Measurements from ENCODE around the gene MYH7. TPM values are rescaled to one million over a fixed set of nuclear protein-coding genes. Genes with fewer than 3 reads are reported as not detected.

Gene MYH7
- polyA plus RNA-seq (0.08 and 0.12 TPM in 2 replicates), polyA minus RNA-seq (0.49 and 0.69 TPM in 2 replicates)

DNA sequence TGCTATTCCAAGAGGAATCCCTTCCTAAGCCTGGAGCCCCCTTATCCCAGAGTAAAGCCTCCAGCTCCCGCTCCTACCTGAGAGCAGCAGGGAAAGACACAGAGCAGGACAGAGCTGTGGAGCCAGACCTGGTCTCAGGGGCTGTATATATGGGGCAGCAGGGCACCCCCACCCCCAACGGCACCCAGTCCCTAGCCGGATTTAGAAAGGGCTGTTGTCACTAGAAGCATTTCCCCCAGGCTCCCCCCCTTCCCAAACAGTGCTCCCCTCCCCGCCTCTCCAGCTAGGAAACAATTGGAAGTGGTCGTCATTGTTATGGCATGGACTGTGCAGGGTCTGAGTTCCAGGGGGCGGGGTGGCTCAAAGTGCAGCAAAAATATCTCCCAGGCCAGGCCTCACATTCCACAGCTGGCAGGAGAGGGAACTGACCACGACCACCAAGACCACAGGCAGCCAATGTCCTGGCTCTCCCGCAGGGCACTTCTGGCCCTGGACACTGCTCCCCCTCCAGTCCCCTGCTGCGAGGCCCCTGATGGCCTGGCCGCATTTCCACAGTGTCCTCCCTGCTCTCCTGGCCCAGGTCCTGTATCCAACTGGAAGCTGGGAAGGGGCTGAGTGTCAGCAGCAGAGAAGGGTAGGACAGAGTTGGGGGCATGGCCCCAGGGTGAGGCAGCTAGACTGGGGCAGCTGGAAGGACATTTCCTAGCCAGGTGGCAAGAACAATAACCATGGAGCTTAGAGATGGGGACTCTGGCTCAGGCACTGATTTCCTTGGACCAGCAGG is at the start of gene MYH7:
Gene MYH7 (minus strand): TSS at position 118 of the 784 bp plus-strand sequence. CDS start 1,928 bp downstream, outside the sequence.
- no peaks in the 10 kb centered on the region for H3K79me2 ChIP-seq (replicated peaks; ENCODE audit: insufficient read depth, low read length)
- peak within 1 kb of the TSS; percentile 40 for H3K4me2 ChIP-seq (ENCODE audit: low read length)
- H2AFZ ChIP-seq (ENCODE audit: low read depth, low read length): no peak within 1 kb of the TSS
- H4K20me1 ChIP-seq (ENCODE audit: insufficient read depth): no peaks in the 10 kb centered on the region
- TF ChIP-seq, protein P1, sequence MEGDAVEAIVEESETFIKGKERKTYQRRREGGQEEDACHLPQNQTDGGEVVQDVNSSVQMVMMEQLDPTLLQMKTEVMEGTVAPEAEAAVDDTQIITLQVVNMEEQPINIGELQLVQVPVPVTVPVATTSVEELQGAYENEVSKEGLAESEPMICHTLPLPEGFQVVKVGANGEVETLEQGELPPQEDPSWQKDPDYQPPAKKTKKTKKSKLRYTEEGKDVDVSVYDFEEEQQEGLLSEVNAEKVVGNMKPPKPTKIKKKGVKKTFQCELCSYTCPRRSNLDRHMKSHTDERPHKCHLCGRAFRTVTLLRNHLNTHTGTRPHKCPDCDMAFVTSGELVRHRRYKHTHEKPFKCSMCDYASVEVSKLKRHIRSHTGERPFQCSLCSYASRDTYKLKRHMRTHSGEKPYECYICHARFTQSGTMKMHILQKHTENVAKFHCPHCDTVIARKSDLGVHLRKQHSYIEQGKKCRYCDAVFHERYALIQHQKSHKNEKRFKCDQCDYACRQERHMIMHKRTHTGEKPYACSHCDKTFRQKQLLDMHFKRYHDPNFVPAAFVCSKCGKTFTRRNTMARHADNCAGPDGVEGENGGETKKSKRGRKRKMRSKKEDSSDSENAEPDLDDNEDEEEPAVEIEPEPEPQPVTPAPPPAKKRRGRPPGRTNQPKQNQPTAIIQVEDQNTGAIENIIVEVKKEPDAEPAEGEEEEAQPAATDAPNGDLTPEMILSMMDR (IDR thresholded peaks at IDR 0.05; ENCODE audit: poor library complexity, severe bottlenecking): no peak
- TF ChIP-seq TAF1 (IDR thresholded peaks at IDR 0.05; ENCODE audit: low read depth) (no peak), RAD21 (conservative IDR thresholded peaks at IDR 0.05) (no peak), EP300 (conservative IDR thresholded peaks at IDR 0.05; ENCODE audit: poor library complexity, severe bottlenecking) (no peak), SMC3 (conservative IDR thresholded peaks at IDR 0.05; ENCODE audit: poor library complexity) (no peak), POLR2AphosphoS5 (IDR thresholded peaks at IDR 0.05) (no peak), EZH2 (IDR thresholded peaks at IDR 0.05; ENCODE audit: borderline replicate concordance, insufficient read depth, low read length, poor library complexity, severe bottlenecking) (no peak), MXI1 (conservative IDR thresholded peaks at IDR 0.05; ENCODE audit: poor library complexity, severe bottlenecking) (no peak)
- TF ChIP-seq, protein P2, sequence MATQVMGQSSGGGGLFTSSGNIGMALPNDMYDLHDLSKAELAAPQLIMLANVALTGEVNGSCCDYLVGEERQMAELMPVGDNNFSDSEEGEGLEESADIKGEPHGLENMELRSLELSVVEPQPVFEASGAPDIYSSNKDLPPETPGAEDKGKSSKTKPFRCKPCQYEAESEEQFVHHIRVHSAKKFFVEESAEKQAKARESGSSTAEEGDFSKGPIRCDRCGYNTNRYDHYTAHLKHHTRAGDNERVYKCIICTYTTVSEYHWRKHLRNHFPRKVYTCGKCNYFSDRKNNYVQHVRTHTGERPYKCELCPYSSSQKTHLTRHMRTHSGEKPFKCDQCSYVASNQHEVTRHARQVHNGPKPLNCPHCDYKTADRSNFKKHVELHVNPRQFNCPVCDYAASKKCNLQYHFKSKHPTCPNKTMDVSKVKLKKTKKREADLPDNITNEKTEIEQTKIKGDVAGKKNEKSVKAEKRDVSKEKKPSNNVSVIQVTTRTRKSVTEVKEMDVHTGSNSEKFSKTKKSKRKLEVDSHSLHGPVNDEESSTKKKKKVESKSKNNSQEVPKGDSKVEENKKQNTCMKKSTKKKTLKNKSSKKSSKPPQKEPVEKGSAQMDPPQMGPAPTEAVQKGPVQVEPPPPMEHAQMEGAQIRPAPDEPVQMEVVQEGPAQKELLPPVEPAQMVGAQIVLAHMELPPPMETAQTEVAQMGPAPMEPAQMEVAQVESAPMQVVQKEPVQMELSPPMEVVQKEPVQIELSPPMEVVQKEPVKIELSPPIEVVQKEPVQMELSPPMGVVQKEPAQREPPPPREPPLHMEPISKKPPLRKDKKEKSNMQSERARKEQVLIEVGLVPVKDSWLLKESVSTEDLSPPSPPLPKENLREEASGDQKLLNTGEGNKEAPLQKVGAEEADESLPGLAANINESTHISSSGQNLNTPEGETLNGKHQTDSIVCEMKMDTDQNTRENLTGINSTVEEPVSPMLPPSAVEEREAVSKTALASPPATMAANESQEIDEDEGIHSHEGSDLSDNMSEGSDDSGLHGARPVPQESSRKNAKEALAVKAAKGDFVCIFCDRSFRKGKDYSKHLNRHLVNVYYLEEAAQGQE (IDR thresholded peaks at IDR 0.05; ENCODE audit: borderline replicate concordance): no peak
- peaks cover 5% of the 10 kb centered on the region for H3F3A ChIP-seq (ENCODE audit: insufficient read depth, low read length, poor library complexity, severe bottlenecking)
- no peaks in the 10 kb centered on the region for H3K27me3 ChIP-seq (ENCODE audit: insufficient read depth, low read depth, low read length)
- H3K9me3 ChIP-seq (ENCODE audit: low read length): no peaks in the 10 kb centered on the region
- H3K9me2 ChIP-seq (ENCODE audit: insufficient read depth, low read length): no peaks in the 10 kb centered on the region
- peak within 1 kb of the TSS; percentile 93 for H3K27ac ChIP-seq (ENCODE audit: low read length)
- peak within 1 kb of the TSS; percentile 42 for H3K4me3 ChIP-seq (ENCODE audit: low read length)
- H3K9ac ChIP-seq (ENCODE audit: low read length): peak within 1 kb of the TSS; percentile 71
- no peaks in the 10 kb centered on the region for H3K36me3 ChIP-seq (ENCODE audit: insufficient read depth, low read length)

DNA sequence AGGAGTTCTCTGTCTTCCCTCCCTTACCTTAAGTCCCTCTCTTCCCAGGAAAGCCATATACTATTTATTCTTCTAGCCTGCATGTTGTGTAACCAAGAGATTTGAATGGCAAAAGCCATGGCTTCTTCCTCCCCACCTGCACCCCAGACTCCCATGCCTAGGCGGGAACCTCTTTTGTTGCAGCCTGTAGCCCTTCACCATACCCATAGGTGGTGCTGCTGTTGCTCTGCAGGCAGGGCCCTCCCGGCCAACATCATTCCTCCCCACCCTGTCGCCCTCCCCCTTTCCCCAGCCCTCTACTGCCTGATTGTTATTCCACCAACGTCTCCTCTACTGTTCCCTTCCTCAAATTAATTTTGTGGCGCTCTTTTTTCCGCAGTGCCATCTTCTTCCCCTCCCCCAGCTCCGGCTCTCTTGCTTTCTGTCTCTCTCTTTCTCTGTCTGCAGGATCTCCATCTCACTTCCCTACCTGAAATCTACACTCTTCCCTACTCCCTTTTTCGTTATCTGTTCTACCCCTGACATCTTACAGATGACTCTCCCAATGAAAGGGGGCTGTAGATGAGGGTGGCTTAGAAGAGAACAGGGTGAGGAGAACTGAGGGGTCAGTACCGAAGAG is 47.9 kb upstream of the MYH7 start:
- Histone ChIP-seq H3K9ac (ENCODE audit: low read length) (peak overlapping the region; percentile 72), H3K4me2 (ENCODE audit: low read length) (peak overlapping the region; percentile 88)
- TF ChIP-seq SMC3 (conservative IDR thresholded peaks at IDR 0.05; ENCODE audit: poor library complexity) (peak; percentile 77), TAF1 (IDR thresholded peaks at IDR 0.05; ENCODE audit: low read depth) (no peak), POLR2AphosphoS5 (IDR thresholded peaks at IDR 0.05) (peak; percentile 70), MXI1 (conservative IDR thresholded peaks at IDR 0.05; ENCODE audit: poor library complexity, severe bottlenecking) (peak; percentile 22), RAD21 (conservative IDR thresholded peaks at IDR 0.05) (peak; percentile 88), EP300 (conservative IDR thresholded peaks at IDR 0.05; ENCODE audit: poor library complexity, severe bottlenecking) (peak; percentile 33), EZH2 (IDR thresholded peaks at IDR 0.05; ENCODE audit: borderline replicate concordance, insufficient read depth, low read length, poor library complexity, severe bottlenecking) (no peak)
- TF ChIP-seq, protein P1 (IDR thresholded peaks at IDR 0.05; ENCODE audit: poor library complexity, severe bottlenecking): peak; percentile 89
- TF ChIP-seq, protein P2 (IDR thresholded peaks at IDR 0.05; ENCODE audit: borderline replicate concordance): no peak

More for the DNA sequence above, 47.9 kb upstream of the MYH7 start:
- Histone ChIP-seq H3K79me2 (replicated peaks; ENCODE audit: insufficient read depth, low read length) (no peaks in the 10 kb centered on the region), H2AFZ (ENCODE audit: low read depth, low read length) (peak overlapping the region; percentile 53), H3K36me3 (ENCODE audit: insufficient read depth, low read length) (no peaks in the 10 kb centered on the region), H3K9me2 (ENCODE audit: insufficient read depth, low read length) (no peaks in the 10 kb centered on the region), H3K9me3 (ENCODE audit: low read length) (no peaks in the 10 kb centered on the region), H4K20me1 (ENCODE audit: insufficient read depth) (no peaks in the 10 kb centered on the region), H3F3A (ENCODE audit: insufficient read depth, low read length, poor library complexity, severe bottlenecking) (no peaks in the 10 kb centered on the region), H3K27ac (ENCODE audit: low read length) (peak overlapping the region; percentile 96), H3K4me3 (ENCODE audit: low read length) (peak overlapping the region; percentile 57), H3K27me3 (ENCODE audit: insufficient read depth, low read depth, low read length) (no peaks in the 10 kb centered on the region)

Measured in neural cell (in vitro differentiated cells).